ENCODE results near the gene FHIP1B.

Gene FHIP1B

GRCh38 chr11:6204706-6205105 lies 29.7 kb downstream of the FHIP1B start:
- TF ChIP-seq CTCF (IDR thresholded peaks at IDR 0.05; ENCODE audit: low read length, missing control alignments): no peak
- H3K4me3 ChIP-seq (replicated peaks; ENCODE audit: low read depth, low read length): no peak overlapping the region
- peak; percentile 27 for DNase-seq (ENCODE audit: low read depth)

- no peak for TF ChIP-seq CTCF (IDR thresholded peaks at IDR 0.05; ENCODE audit: low read length, missing control alignments)
- no peak overlapping the region for H3K4me3 ChIP-seq (replicated peaks; ENCODE audit: low read depth, low read length)
- DNase-seq (ENCODE audit: low read depth): no peak
Measured at GRCh38 chr11:6203327-6203726, 31.1 kb downstream of the FHIP1B start.

GRCh38 chr11:6202041-6202440 lies 32.4 kb downstream of the FHIP1B start:
- no peak for DNase-seq (ENCODE audit: low read depth)
- TF ChIP-seq CTCF (IDR thresholded peaks at IDR 0.05; ENCODE audit: low read length, missing control alignments): no peak
- no peak overlapping the region for H3K4me3 ChIP-seq (replicated peaks; ENCODE audit: low read depth, low read length)

GRCh38 chr11:6201481-6201880 lies 33.0 kb downstream of the FHIP1B start:
- DNase-seq (ENCODE audit: low read depth): no peak
- H3K4me3 ChIP-seq (replicated peaks; ENCODE audit: low read depth, low read length): no peak overlapping the region
- TF ChIP-seq CTCF (IDR thresholded peaks at IDR 0.05; ENCODE audit: low read length, missing control alignments): no peak

- DNase-seq (ENCODE audit: low read depth): peak; percentile 25
- no peak for TF ChIP-seq CTCF (IDR thresholded peaks at IDR 0.05; ENCODE audit: low read length, missing control alignments)
- H3K4me3 ChIP-seq (replicated peaks; ENCODE audit: low read depth, low read length): no peak overlapping the region
Measured at GRCh38 chr11:6200975-6201374, 33.5 kb downstream of the FHIP1B start.

GRCh38 chr11:6199174-6199810 lies 35.1 kb downstream of the FHIP1B start, which contains the start of gene OR52W1:
Gene OR52W1 (plus strand): TSS chr11:6199224. CDS start chr11:6199224, 0 bp downstream.
- TF ChIP-seq CTCF (IDR thresholded peaks at IDR 0.05; ENCODE audit: low read length, missing control alignments): no peak
- DNase-seq (ENCODE audit: low read depth): no peak

More at GRCh38 chr11:6199174-6199810, 35.1 kb downstream of the FHIP1B start, which contains the start of gene OR52W1:
- no peak within 1 kb of the TSS for H3K4me3 ChIP-seq (replicated peaks; ENCODE audit: low read depth, low read length)
